ENCODE data around the gene CCDC71L. TPM values are rescaled to one million over a fixed set of nuclear protein-coding genes. Genes with fewer than 3 reads are reported as not detected.

Gene CCDC71L
- total RNA-seq, 1 experiment from 2014 or later = 4.2 TPM

GRCh38 chr7:106658316-106659165, 2.4 kb downstream of the CCDC71L start:
- H3K4me3 Mint-ChIP-seq (ENCODE audit: unreplicated experiment) = peak overlapping the region; percentile 33
- H3K4me3 ChIP-seq (ENCODE audit: low read depth, low read length) = no peak overlapping the region
- no peak for DNase-seq
- no TSS peak for BruUV-seq (replicated peaks)
- H3K9me3 ChIP-seq = no peaks in the 10 kb centered on the region
- no peak for TF ChIP-seq CTCF (IDR thresholded peaks at IDR 0.05; ENCODE audit: insufficient read depth in 1 of 2, low read depth in 1 of 2, low read length in 1 of 2, severe bottlenecking in 1 of 2, unreplicated experiment in 1 of 2)
- no peaks in the 10 kb centered on the region for H3K9me3 Mint-ChIP-seq (ENCODE audit: unreplicated experiment)
- ChIA-PET CTCF (interaction anchor here (2.1 kb wide), 1 partner anchor 116 kb away, joined by 16 read pairs; no protein-coding TSS in a partner anchor), POLR2A (no interaction called here)
- peaks cover 7% of the 10 kb centered on the region for H3K27me3 Mint-ChIP-seq (ENCODE audit: insufficient read depth, unreplicated experiment)
- no peak overlapping the region for H3K27ac Mint-ChIP-seq (ENCODE audit: unreplicated experiment)
- H3K36me3 ChIP-seq (ENCODE audit: control insufficient read depth, insufficient read depth, low read length) = no peaks in the 10 kb centered on the region
- intact Hi-C loops (cut with micrococcal nuclease; ENCODE audit: unreplicated experiment) = no loop called here
- H3K4me1 ChIP-seq = peaks cover 14% of the 10 kb centered on the region
- no peaks in the 10 kb centered on the region for H3K4me1 Mint-ChIP-seq (ENCODE audit: low read depth, unreplicated experiment)
- no peaks in the 10 kb centered on the region for H3K27me3 ChIP-seq (replicated peaks; ENCODE audit: control insufficient read depth, insufficient read depth, low read length)
- H3K36me3 Mint-ChIP-seq (ENCODE audit: insufficient read depth, unreplicated experiment) = no peaks in the 10 kb centered on the region

- ChIA-PET CTCF (no interaction called here), POLR2A (no interaction called here)
- Mint-ChIP-seq H3K36me3 (ENCODE audit: insufficient read depth, unreplicated experiment) (no peaks in the 10 kb centered on the region), H3K4me3 (ENCODE audit: unreplicated experiment) (no peak overlapping the region), H3K27me3 (ENCODE audit: insufficient read depth, unreplicated experiment) (peaks cover 7% of the 10 kb centered on the region), H3K9me3 (ENCODE audit: unreplicated experiment) (no peaks in the 10 kb centered on the region), H3K4me1 (ENCODE audit: low read depth, unreplicated experiment) (no peaks in the 10 kb centered on the region), H3K27ac (ENCODE audit: unreplicated experiment) (no peak overlapping the region)
- intact Hi-C loops (cut with micrococcal nuclease; ENCODE audit: unreplicated experiment) = no loop called here
- no peaks in the 10 kb centered on the region for H3K9me3 ChIP-seq
- DNase-seq = no peak
- H3K4me3 ChIP-seq (ENCODE audit: low read depth, low read length) = no peak overlapping the region
- H3K27me3 ChIP-seq (replicated peaks; ENCODE audit: control insufficient read depth, insufficient read depth, low read length) = no peaks in the 10 kb centered on the region
- BruUV-seq (replicated peaks) = no TSS peak
- peaks cover 14% of the 10 kb centered on the region for H3K4me1 ChIP-seq
- H3K36me3 ChIP-seq (ENCODE audit: control insufficient read depth, insufficient read depth, low read length) = no peaks in the 10 kb centered on the region
- no peak for TF ChIP-seq CTCF (IDR thresholded peaks at IDR 0.05; ENCODE audit: insufficient read depth in 1 of 2, low read depth in 1 of 2, low read length in 1 of 2, severe bottlenecking in 1 of 2, unreplicated experiment in 1 of 2)
Measured at GRCh38 chr7:106657085-106657991, 3.6 kb downstream of the CCDC71L start.

- intact Hi-C loops (cut with micrococcal nuclease; ENCODE audit: unreplicated experiment) = no loop called here
- Mint-ChIP-seq H3K36me3 (ENCODE audit: insufficient read depth, unreplicated experiment) (no peaks in the 10 kb centered on the region), H3K4me1 (ENCODE audit: low read depth, unreplicated experiment) (no peaks in the 10 kb centered on the region), H3K4me3 (ENCODE audit: unreplicated experiment) (no peak overlapping the region), H3K27me3 (ENCODE audit: insufficient read depth, unreplicated experiment) (peaks cover 7% of the 10 kb centered on the region), H3K9me3 (ENCODE audit: unreplicated experiment) (no peaks in the 10 kb centered on the region), H3K27ac (ENCODE audit: unreplicated experiment) (no peak overlapping the region)
- Histone ChIP-seq H3K4me3 (ENCODE audit: low read depth, low read length) (no peak overlapping the region), H3K36me3 (ENCODE audit: control insufficient read depth, insufficient read depth, low read length) (no peaks in the 10 kb centered on the region), H3K9me3 (no peaks in the 10 kb centered on the region), H3K4me1 (peaks cover 14% of the 10 kb centered on the region), H3K27me3 (replicated peaks; ENCODE audit: control insufficient read depth, insufficient read depth, low read length) (no peaks in the 10 kb centered on the region)
- no peak for TF ChIP-seq CTCF (IDR thresholded peaks at IDR 0.05; ENCODE audit: insufficient read depth in 1 of 2, low read depth in 1 of 2, low read length in 1 of 2, severe bottlenecking in 1 of 2, unreplicated experiment in 1 of 2)
- no TSS peak for BruUV-seq (replicated peaks)
- ChIA-PET POLR2A (interaction anchor here (0.6 kb wide), 1 partner anchor 431 kb away, joined by 4 read pairs; no protein-coding TSS in a partner anchor), CTCF (no interaction called here)
- DNase-seq = no peak
Measured at GRCh38 chr7:106655703-106656498, 5.1 kb downstream of the CCDC71L start.
